Mononuclear cell (primary cell): ENCODE results near the gene KCNQ2. TPM values are rescaled to one million over a fixed set of nuclear protein-coding genes. Genes with fewer than 3 reads are reported as not detected.

Experiments
- H3K27me3 ChIP-seq: 2 replicates; pipeline ENCODE4 v1.6.0; 2011; ENCODE audit warnings: low read length, control low read depth; ENCODE audit not compliant: insufficient read depth
- H3K4me1 ChIP-seq: 2 replicates; pipeline ENCODE4 v1.5.1; 2011; ENCODE audit warnings: mild to moderate bottlenecking, low read length, control low read depth; ENCODE audit not compliant: insufficient read depth
- H3K4me3 ChIP-seq: 2 replicates; pipeline ENCODE4 v1.5.1; 2011; ENCODE audit warnings: mild to moderate bottlenecking, low read length, moderate library complexity
- H3K9me3 ChIP-seq: 2 replicates; pipeline ENCODE4 v1.5.1; 2011; ENCODE audit warnings: low read depth, mild to moderate bottlenecking, control low read depth, low read length
- total RNA-seq: library from RNA; depleted of rRNA; stranded (reverse); fragments of >200 nt; gene quantifications from one replicate; pipeline ENCODE4 v1.2.3, GENCODE V29; 2012

The KCNQ2 gene
- total RNA-seq, 1 donor: under 0.01 TPM

- Histone ChIP-seq H3K9me3 (no peaks in the 10 kb centered on the region), H3K27me3 (peaks cover 4% of the 10 kb centered on the region), H3K4me3 (no peak overlapping the region), H3K4me1 (no peaks in the 10 kb centered on the region)
Observed at GRCh38 chr20:63507083-63507743, 34.8 kb upstream of the KCNQ2 start.

DNA sequence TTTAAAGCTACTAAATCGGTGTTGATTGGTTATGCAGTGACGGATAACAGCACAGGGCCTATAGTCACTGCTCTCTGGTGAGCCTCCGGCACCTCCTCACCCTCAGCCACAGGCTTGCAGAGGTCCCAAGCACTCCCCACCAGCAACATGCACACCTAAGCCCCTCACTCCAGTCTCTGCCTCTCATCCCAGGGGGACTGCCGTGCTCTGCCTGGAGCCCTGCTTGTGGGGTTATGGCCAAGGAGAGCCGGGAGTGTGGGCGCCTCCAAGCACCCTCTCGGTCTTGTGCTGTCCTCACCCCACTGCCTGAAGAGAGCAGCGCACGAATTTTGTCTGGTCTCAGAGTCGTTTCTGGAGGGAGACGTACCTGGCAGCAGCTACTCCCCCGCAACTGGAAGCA is 33.3 kb upstream of the KCNQ2 start:
- Histone ChIP-seq H3K4me3 (no peak overlapping the region), H3K4me1 (no peaks in the 10 kb centered on the region), H3K9me3 (no peaks in the 10 kb centered on the region), H3K27me3 (no peaks in the 10 kb centered on the region)

DNA sequence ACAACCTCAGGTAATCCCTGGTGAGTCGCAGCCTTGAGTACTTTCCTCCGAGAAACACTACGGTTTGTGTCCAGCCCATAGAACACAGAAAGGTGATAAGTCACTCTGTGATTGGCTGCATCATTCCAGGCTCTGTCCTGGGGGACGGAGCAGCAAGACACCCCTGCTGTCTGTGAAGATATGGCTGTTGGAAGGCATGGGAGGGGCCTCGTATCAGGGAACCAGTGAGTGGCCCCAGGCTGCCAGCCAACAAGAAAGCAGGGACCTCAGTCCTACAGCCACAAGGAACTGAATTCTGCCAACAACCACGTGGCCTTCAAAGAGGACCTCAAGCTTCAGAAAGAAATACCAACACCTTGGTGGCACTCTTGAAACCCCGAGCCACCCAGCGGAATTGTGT is 32.8 kb upstream of the KCNQ2 start:
- H3K9me3 ChIP-seq: no peaks in the 10 kb centered on the region
- no peak overlapping the region for H3K4me3 ChIP-seq
- H3K4me1 ChIP-seq: no peaks in the 10 kb centered on the region
- H3K27me3 ChIP-seq: no peaks in the 10 kb centered on the region

DNA sequence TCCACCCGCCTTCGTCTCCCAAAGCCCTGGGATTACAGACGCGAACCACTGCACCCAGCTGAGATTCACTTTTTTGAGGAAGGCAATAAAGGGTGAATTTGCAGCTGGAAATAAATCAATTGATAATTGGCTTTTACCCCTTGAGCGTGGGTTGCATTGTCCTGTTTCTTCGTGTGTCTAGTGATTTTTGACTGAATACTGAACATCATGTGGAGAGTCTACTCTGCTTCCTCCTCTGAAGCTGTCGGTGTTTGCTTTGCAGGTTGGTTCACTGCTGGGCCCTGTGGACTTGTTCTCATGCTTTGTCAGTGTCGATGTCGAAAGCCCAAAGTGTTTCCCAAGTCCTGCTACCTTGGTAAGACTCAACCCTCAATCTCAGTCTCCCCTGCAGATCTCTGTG is 32.2 kb upstream of the KCNQ2 start:
- H3K4me1 ChIP-seq: no peaks in the 10 kb centered on the region
- no peaks in the 10 kb centered on the region for H3K9me3 ChIP-seq
- H3K4me3 ChIP-seq: no peak overlapping the region
- peaks cover 4% of the 10 kb centered on the region for H3K27me3 ChIP-seq

- Histone ChIP-seq H3K27me3 (peaks cover 7% of the 10 kb centered on the region), H3K4me1 (peaks cover 3% of the 10 kb centered on the region), H3K4me3 (no peak overlapping the region), H3K9me3 (no peaks in the 10 kb centered on the region)
Observed at GRCh38 chr20:63503524-63503923, 31.1 kb upstream of the KCNQ2 start.

DNA sequence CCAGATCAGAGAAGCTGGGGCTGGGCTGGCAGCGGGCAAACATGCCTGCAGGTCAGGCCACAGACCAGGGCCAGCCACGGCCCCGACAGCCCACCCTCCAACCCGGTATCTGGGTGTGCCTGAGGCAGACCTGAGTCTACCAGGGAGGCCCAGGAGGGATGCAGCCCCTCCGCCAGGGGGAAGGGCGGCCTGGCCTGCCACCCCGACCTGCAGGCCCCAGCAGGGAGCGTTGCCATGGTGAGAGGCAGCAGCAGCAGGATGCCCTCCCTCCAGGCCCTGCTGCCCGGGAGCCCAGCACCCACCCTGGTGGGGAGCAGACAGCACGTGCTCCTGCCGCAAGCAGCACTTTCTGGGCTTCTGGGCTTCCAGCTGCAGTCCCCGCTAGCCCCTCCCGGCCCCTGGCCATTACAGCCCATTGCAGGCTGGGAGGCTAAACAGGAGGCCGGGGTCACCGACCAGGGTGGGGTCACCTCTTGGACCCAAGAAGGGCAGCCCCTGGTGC is 30.3 kb upstream of the KCNQ2 start:
- Histone ChIP-seq H3K4me3 (no peak overlapping the region), H3K27me3 (peaks cover 14% of the 10 kb centered on the region), H3K4me1 (peaks cover 3% of the 10 kb centered on the region), H3K9me3 (no peaks in the 10 kb centered on the region)

DNA sequence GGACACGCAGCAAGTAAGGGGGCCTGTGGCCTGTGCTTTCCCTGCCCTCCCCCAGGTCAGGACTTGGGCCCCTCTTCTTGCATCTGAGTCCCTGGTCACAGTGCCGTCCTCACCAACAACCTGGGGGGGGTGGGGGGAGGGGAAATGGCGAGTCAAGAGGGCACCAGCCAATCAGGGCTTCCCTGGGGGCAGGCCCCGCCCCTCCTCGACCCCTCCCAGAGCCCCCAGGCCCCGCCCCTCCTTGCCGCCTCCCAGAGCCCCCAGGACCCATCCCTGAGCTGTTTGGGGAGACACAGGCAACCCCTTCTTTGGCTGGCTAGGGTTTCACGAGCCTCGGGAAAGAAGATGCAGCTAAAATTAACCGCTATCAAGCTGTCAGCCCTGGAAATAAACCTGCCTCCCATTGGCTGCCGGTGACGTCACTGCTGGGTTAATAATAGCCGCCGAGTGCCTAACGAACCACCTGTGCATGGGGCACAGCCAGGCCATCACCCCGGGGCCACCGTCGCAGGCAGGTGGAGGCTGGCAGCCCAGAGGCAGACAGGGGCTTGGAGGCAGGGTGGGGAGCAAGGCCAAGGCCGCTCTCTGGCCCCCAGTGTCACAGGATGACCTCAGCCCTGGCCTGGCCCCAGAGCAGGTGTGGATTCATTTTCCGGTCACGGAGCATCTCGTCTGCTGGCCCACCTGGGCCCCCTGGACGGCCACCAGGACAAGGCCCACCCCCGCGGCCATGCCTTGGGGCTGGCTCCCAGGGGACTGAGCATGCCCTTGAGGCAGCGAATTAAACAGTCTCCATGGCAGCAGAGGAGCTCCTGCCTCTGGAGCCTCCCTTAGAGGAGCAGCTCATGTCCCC is 29.6 kb upstream of the KCNQ2 start:
- Histone ChIP-seq H3K9me3 (no peaks in the 10 kb centered on the region), H3K4me1 (peaks cover 3% of the 10 kb centered on the region), H3K27me3 (peaks cover 19% of the 10 kb centered on the region), H3K4me3 (no peak overlapping the region)

DNA sequence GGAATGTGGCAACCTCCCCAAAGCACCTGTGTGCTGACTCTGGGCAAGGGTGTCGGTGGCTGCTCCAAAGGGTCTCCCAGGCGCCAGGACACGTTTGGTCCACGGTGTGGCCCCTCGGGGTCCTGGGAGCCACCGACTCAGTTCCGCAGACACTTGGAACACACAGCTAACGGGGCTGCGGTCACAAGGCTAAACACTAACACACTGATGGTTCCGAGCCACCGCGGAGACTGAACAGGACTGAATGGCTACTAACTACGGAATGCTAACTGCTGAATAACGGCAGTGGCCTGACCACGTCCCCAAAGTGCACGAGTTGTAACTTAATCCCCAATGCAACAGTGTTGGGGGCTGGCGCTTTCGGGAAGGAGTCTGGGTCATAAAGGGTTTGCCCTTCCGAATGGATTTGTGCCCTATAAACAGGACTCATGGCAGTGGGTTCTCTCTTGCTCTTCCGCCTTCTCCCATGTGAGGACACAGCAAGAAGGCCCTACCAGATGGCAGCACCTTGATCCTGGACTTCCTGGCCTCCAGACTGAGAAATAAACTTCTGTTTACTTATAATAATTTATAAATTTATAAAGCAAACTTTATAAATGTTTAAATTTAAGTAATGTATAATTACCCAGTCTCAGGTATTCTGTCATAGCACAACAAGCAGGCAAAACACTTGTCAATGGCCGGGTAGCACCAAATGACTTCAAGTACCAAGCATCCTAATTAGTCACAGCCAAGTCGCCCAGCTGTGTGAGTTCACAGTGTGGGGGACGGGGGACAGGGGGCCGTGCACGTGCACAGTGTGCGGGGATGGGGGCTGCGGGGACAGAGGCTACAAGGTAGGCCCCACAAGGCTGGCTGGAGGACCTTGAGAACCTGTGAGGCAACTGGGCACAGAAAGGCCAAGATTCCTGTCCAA is 28.7 kb upstream of the KCNQ2 start:
- H3K4me1 ChIP-seq: peaks cover 9% of the 10 kb centered on the region
- H3K4me3 ChIP-seq: no peak overlapping the region
- peaks cover 23% of the 10 kb centered on the region for H3K27me3 ChIP-seq
- no peaks in the 10 kb centered on the region for H3K9me3 ChIP-seq

- H3K4me1 ChIP-seq: peaks cover 10% of the 10 kb centered on the region
- no peaks in the 10 kb centered on the region for H3K9me3 ChIP-seq
- peaks cover 23% of the 10 kb centered on the region for H3K27me3 ChIP-seq
- no peak overlapping the region for H3K4me3 ChIP-seq
Observed at GRCh38 chr20:63500151-63500901, 27.9 kb upstream of the KCNQ2 start.

DNA sequence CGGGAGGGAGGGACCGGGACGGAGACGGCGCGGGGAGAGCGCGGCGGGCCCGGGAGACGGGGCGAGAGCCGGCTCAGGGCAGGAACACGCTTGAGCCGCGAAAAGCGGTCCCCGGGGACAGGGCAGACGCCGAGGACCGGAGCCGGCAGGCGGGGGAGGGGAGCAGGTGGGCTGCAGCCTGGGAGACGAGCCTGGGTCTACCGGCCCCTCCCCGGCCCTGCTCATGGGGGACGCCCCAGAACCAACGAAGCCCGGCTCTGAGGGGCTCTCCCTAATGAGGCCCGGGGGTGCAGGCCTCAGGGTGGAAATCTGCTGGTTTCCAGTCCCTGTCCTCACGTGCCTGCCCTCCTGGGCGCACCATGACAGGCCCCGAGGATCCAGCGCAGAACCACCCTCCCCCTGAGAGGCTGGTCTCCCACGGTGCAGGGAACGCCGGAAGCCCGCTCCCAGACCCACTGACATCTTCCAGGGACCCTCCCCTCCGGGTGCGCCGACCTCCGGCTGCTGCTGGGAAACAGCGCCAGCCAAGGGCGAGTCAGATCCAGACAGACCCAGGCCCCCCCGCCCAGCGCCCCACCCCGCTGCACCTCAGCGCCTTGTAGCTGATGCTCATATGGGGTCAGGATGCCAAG is 27.0 kb upstream of the KCNQ2 start:
- Histone ChIP-seq H3K27me3 (peaks cover 23% of the 10 kb centered on the region), H3K4me1 (peaks cover 10% of the 10 kb centered on the region), H3K9me3 (no peaks in the 10 kb centered on the region), H3K4me3 (no peak overlapping the region)

GRCh38 chr20:63498960-63499337 is 26.5 kb upstream of the KCNQ2 start, which contains the start of gene EEF1A2:
Gene EEF1A2, minus strand, starts transcription at chr20:63499083. Its CDS starts 1,320 bp downstream, at chr20:63497763.
- Histone ChIP-seq H3K27me3 (peaks cover 23% of the 10 kb centered on the region), H3K4me3 (no peak within 1 kb of the TSS), H3K4me1 (peaks cover 10% of the 10 kb centered on the region), H3K9me3 (no peaks in the 10 kb centered on the region)

- H3K27me3 ChIP-seq: peaks cover 23% of the 10 kb centered on the region
- H3K9me3 ChIP-seq: no peaks in the 10 kb centered on the region
- no peak overlapping the region for H3K4me3 ChIP-seq
- peaks cover 10% of the 10 kb centered on the region for H3K4me1 ChIP-seq
Observed at GRCh38 chr20:63497946-63498935, 25.8 kb upstream of the KCNQ2 start.
